SK-N-SH treated with all-trans-retinoic acid at 6 μM for 48 hours (cell line): ENCODE data around the gene PXYLP1.

ENCODE experiments used
- ARNTL ChIP-seq: fragments of 450-650 bp; formaldehyde crosslinking; IDR thresholded peaks from 2 replicates; pipeline ENCODE4 v1.5.0; 2020; ENCODE audit warnings: low read depth, mild to moderate bottlenecking, moderate library complexity, borderline replicate concordance
- CSRNP3 ChIP-seq: fragments of 250-450 bp; sonication (Bioruptor Pico); IDR thresholded peaks from 2 replicates; pipeline ENCODE4 v1.5.1; 2021; ENCODE audit warnings: mild to moderate bottlenecking, moderate library complexity
- POU6F1 ChIP-seq: fragments of 250-450 bp; sonication (Bioruptor Pico); IDR thresholded peaks from 2 replicates; pipeline ENCODE4 v1.8.0; 2021; ENCODE audit warnings: low read depth, mild to moderate bottlenecking, moderate library complexity, borderline replicate concordance
- SNAI2 ChIP-seq: fragments of 250-450 bp; sonication (Bioruptor Pico); IDR thresholded peaks from 2 replicates; pipeline ENCODE4 v1.5.0; 2020; ENCODE audit warnings: mild to moderate bottlenecking, moderate library complexity
- TOX ChIP-seq: fragments of 250-450 bp; sonication (Bioruptor Pico); IDR thresholded peaks from 2 replicates; pipeline ENCODE4 v1.8.0; 2021; ENCODE audit warnings: mild to moderate bottlenecking, moderate library complexity, borderline replicate concordance
- ZNF70 ChIP-seq: fragments of 450-650 bp; formaldehyde crosslinking; IDR thresholded peaks from 2 replicates; pipeline ENCODE4 v1.5.0; 2020; ENCODE audit warnings: mild to moderate bottlenecking, moderate library complexity

- TF ChIP-seq POU6F1 (no peak), SNAI2 (CRISPR knock-in tag) (no peak), ZNF70 (no peak), ARNTL (CRISPR knock-in tag) (no peak), CSRNP3 (CRISPR knock-in tag) (no peak), TOX (CRISPR knock-in tag) (no peak)
These were observed 107.3 kb downstream of the PXYLP1 start for GRCh38 chr3:141338881-141339280.
